Loucy (cell line): ENCODE data around the gene C1orf122.

Experiments used
- H2AFZ ChIP-seq: fragments of 200-600 bp; sonication (generic); 2 replicates; pipeline ENCODE4 v1.6.0; 2016; ENCODE audit warnings: antibody characterized with exemption, mild to moderate bottlenecking, low read length, moderate library complexity
- H3F3A ChIP-seq: fragments of 200-600 bp; 2 replicates; pipeline ENCODE4 v1.6.0; 2016; ENCODE audit warnings: antibody characterized with exemption, low read depth, mild to moderate bottlenecking
- H3K27me3 ChIP-seq: fragments of 200-600 bp; sonication (generic); 2 replicates; pipeline ENCODE4 v1.6.1; 2014; ENCODE audit warnings: low read length, mild to moderate bottlenecking; ENCODE audit not compliant: insufficient read depth, poor library complexity, severe bottlenecking
- H3K36me3 ChIP-seq: fragments of 200-600 bp; sonication (generic); 2 replicates; pipeline ENCODE4 v1.6.1; 2016; ENCODE audit warnings: low read length; ENCODE audit not compliant: insufficient read depth
- H3K4me1 ChIP-seq: fragments of 200-600 bp; sonication (generic); 2 replicates; pipeline ENCODE4 v1.5.1; 2014; ENCODE audit warnings: low read length, mild to moderate bottlenecking; ENCODE audit not compliant: insufficient read depth, poor library complexity, severe bottlenecking
- H3K4me2 ChIP-seq: fragments of 200-600 bp; sonication (generic); 2 replicates; pipeline ENCODE4 v1.6.0; 2014; ENCODE audit warnings: antibody characterized with exemption, low read length, low read depth, mild to moderate bottlenecking; ENCODE audit not compliant: poor library complexity, severe bottlenecking
- H3K4me3 ChIP-seq: fragments of 200-600 bp; sonication (generic); 2 replicates; pipeline ENCODE4 v1.5.1; 2014; ENCODE audit warnings: low read length, mild to moderate bottlenecking, mixed read lengths; ENCODE audit not compliant: poor library complexity, severe bottlenecking
- H3K79me2 ChIP-seq: fragments of 200-600 bp; sonication (generic); 2 replicates; pipeline ENCODE4 v1.6.1; 2014; ENCODE audit warnings: low read length; ENCODE audit not compliant: insufficient read depth
- H3K9ac ChIP-seq: fragments of 200-600 bp; sonication (generic); 2 replicates; pipeline ENCODE4 v1.6.0; 2014; ENCODE audit warnings: mild to moderate bottlenecking, low read depth, low read length, moderate library complexity; ENCODE audit not compliant: poor library complexity, severe bottlenecking
- H3K9me2 ChIP-seq: fragments of 200-600 bp; sonication (generic); replicated peaks from 2 replicates; pipeline ENCODE4 v1.6.1; 2016; ENCODE audit warnings: low read depth, low read length, mixed read lengths
- H3K9me3 ChIP-seq: fragments of 200-600 bp; sonication (generic); 2 replicates; pipeline ENCODE4 v1.6.1; 2014; ENCODE audit warnings: mild to moderate bottlenecking, antibody characterized with exemption, low read length, low read depth; ENCODE audit not compliant: insufficient read depth
- H4K20me1 ChIP-seq: fragments of 200-600 bp; sonication (generic); 2 replicates; pipeline ENCODE4 v1.6.0; 2014; ENCODE audit warnings: antibody characterized with exemption, low read length, mild to moderate bottlenecking; ENCODE audit not compliant: insufficient read depth, poor library complexity, severe bottlenecking
- EZH2phosphoT487 ChIP-seq: fragments of 200-600 bp; IDR thresholded peaks from 2 replicates; pipeline ENCODE4 v1.6.1; 2018; ENCODE audit warnings: antibody characterized with exemption, mild to moderate bottlenecking, moderate library complexity, borderline replicate concordance
- TF ChIP-seq, protein P1 (sequence below): fragments of 200-600 bp; sonication (generic); conservative IDR thresholded peaks from 2 replicates; pipeline ENCODE4 v1.5.1; 2014; ENCODE audit warnings: mild to moderate bottlenecking, antibody characterized with exemption, low read length

C1orf122 gene

DNA sequence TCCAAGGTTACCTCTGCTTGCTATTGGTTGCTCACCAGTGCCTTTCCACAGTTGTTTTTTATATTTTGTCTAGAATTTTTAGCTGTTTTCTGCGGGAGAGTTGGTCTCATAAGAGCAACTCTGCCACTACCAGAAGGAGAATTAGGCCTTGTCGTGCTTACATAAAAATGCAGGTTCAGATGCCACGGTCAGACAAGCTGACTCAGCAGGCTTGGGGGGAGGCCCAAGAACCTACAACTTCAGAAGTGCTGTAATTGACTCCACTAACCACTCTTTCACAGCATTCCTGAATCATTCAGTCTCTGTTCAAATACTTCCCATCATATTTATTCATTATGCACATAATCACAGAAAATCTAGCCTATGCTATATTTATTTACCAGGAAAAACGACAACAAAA, 23.5 kb downstream of the C1orf122 start:
- H3K9ac ChIP-seq, result no peak overlapping the region
- no peaks in the 10 kb centered on the region for H4K20me1 ChIP-seq
- peaks cover 71% of the 10 kb centered on the region; the same call in 1 of the 2 replicates for H3K36me3 ChIP-seq
- H3F3A ChIP-seq, result no peaks in the 10 kb centered on the region
- H2AFZ ChIP-seq, result no peak overlapping the region
- no peaks in the 10 kb centered on the region for H3K79me2 ChIP-seq
- H3K9me2 ChIP-seq, result no peaks in the 10 kb centered on the region
- H3K9me3 ChIP-seq, result no peaks in the 10 kb centered on the region
- H3K4me2 ChIP-seq, result no peak overlapping the region
- H3K27me3 ChIP-seq, result no peaks in the 10 kb centered on the region
- H3K4me1 ChIP-seq, result no peaks in the 10 kb centered on the region
- no peak overlapping the region for H3K4me3 ChIP-seq
- TF ChIP-seq, protein P1, sequence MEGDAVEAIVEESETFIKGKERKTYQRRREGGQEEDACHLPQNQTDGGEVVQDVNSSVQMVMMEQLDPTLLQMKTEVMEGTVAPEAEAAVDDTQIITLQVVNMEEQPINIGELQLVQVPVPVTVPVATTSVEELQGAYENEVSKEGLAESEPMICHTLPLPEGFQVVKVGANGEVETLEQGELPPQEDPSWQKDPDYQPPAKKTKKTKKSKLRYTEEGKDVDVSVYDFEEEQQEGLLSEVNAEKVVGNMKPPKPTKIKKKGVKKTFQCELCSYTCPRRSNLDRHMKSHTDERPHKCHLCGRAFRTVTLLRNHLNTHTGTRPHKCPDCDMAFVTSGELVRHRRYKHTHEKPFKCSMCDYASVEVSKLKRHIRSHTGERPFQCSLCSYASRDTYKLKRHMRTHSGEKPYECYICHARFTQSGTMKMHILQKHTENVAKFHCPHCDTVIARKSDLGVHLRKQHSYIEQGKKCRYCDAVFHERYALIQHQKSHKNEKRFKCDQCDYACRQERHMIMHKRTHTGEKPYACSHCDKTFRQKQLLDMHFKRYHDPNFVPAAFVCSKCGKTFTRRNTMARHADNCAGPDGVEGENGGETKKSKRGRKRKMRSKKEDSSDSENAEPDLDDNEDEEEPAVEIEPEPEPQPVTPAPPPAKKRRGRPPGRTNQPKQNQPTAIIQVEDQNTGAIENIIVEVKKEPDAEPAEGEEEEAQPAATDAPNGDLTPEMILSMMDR, result no peak
- no peak for TF ChIP-seq EZH2phosphoT487

DNA sequence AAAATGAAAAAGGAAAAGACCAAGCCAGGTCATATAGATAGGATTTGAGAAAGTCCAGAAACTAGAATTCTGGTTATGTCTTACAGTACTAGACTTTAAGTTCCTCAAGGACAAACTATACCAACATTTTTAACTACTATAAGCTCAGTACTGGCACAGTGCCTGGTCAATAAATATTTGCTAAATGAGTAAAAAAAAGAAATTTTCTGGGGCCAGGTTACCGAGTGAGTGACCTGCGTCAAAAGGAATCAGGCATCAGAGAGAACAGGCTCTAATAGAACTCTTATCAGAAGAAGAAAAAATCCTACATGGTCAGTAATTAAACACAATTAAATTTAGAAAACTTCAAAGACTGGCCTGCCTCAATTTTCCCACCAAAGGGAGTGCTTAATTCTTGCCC, 24.2 kb downstream of the C1orf122 start:
- H3K9me3 ChIP-seq, result no peaks in the 10 kb centered on the region
- H2AFZ ChIP-seq, result no peak overlapping the region
- H3K4me2 ChIP-seq, result no peak overlapping the region
- H3K36me3 ChIP-seq, result peaks cover 70% of the 10 kb centered on the region; the same call in 1 of the 2 replicates
- H3K9me2 ChIP-seq, result no peaks in the 10 kb centered on the region
- H3K79me2 ChIP-seq, result no peaks in the 10 kb centered on the region
- no peaks in the 10 kb centered on the region for H3K4me1 ChIP-seq
- TF ChIP-seq EZH2phosphoT487, result no peak
- TF ChIP-seq, protein P1, result no peak
- no peak overlapping the region for H3K4me3 ChIP-seq
- no peaks in the 10 kb centered on the region for H3K27me3 ChIP-seq
- no peaks in the 10 kb centered on the region for H3F3A ChIP-seq
- no peak overlapping the region for H3K9ac ChIP-seq
- no peaks in the 10 kb centered on the region for H4K20me1 ChIP-seq

DNA sequence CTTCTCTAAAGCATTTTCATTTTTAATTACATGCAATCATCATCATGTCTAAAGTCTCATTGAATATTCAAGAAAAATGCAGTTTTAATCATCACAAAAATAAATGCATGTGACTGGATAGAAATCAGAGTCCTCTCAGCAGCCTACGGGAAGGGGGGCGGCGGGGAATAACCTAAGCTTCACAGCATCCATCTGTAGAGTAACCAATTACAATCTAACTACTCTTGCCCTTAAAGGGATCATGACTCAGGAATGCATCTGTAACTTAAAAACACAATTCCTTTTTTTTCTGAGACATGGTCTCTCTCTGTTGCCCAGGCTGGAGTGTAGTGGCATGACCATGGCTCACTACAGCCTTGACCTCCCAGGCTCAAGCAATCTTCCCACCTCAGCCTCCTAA, 29.2 kb downstream of the C1orf122 start:
- H3F3A ChIP-seq, result no peaks in the 10 kb centered on the region
- H3K9ac ChIP-seq, result no peak overlapping the region
- H3K4me3 ChIP-seq, result no peak overlapping the region
- TF ChIP-seq, protein P1, result no peak
- TF ChIP-seq EZH2phosphoT487, result no peak
- no peaks in the 10 kb centered on the region for H3K79me2 ChIP-seq
- H2AFZ ChIP-seq, result no peak overlapping the region
- H3K9me3 ChIP-seq, result no peaks in the 10 kb centered on the region
- H3K4me1 ChIP-seq, result no peaks in the 10 kb centered on the region
- H4K20me1 ChIP-seq, result no peaks in the 10 kb centered on the region
- H3K9me2 ChIP-seq, result no peaks in the 10 kb centered on the region
- H3K36me3 ChIP-seq, result peaks cover 65% of the 10 kb centered on the region; the same call in 1 of the 2 replicates
- H3K27me3 ChIP-seq, result no peaks in the 10 kb centered on the region
- no peak overlapping the region for H3K4me2 ChIP-seq
